GM18505 (cell line): ENCODE results near the gene CAPZA3.
"Not testable (repeated sequence)": the region's sequence is repeated elsewhere in the genome, so short reads cannot be mapped to it uniquely, and the experiment has no call there.

Experiments
- ATAC-seq: cut with Tn5 transposase; IDR thresholded peaks from one replicate; pipeline ENCODE4 v1.9.1; 2021; ENCODE audit not compliant: unreplicated experiment
- POLR2A ChIP-seq: IDR thresholded peaks from 4 replicates; pipeline ENCODE4 v1.6.1; 2011; ENCODE audit warnings: borderline replicate concordance; ENCODE audit not compliant: insufficient read depth, insufficient read length; ENCODE audit errors: extremely low read depth

The CAPZA3 gene

GRCh38 chr12:18737819-18738218 lies at the start of gene CAPZA3, which contains the start of gene PLCZ1:
Gene CAPZA3, plus strand, starts transcription at chr12:18738119. Its CDS starts 150 bp downstream, at chr12:18738269.
Gene PLCZ1, minus strand, starts transcription at chr12:18738012. Its CDS starts 641 bp downstream, at chr12:18737371.
- no peak for TF ChIP-seq POLR2A
- ATAC-seq = no peak

GRCh38 chr12:18689771-18690170 lies 48.1 kb upstream of the CAPZA3 start:
- no peak for ATAC-seq
- TF ChIP-seq POLR2A = no peak

GRCh38 chr12:18690653-18691052 lies 47.3 kb upstream of the CAPZA3 start:
- no peak for TF ChIP-seq POLR2A
- no peak for ATAC-seq

GRCh38 chr12:18693986-18694385 lies 43.9 kb upstream of the CAPZA3 start:
- ATAC-seq = not testable (repeated sequence)

GRCh38 chr12:18696971-18697602 lies 40.8 kb upstream of the CAPZA3 start:
- no peak for ATAC-seq

GRCh38 chr12:18700271-18700670 lies 37.6 kb upstream of the CAPZA3 start:
- no peak for ATAC-seq
- no peak for TF ChIP-seq POLR2A

More at GRCh38 chr12:18696971-18697602, 40.8 kb upstream of the CAPZA3 start:
- TF ChIP-seq POLR2A = no peak

- no peak for ATAC-seq
- no peak for TF ChIP-seq POLR2A
Observed at GRCh38 chr12:18703321-18703720, 34.6 kb upstream of the CAPZA3 start.

- TF ChIP-seq POLR2A = no peak
- ATAC-seq = no peak
Observed at GRCh38 chr12:18703911-18704310, 34.0 kb upstream of the CAPZA3 start.

GRCh38 chr12:18706798-18707197 lies 31.1 kb upstream of the CAPZA3 start:
- TF ChIP-seq POLR2A = no peak
- no peak for ATAC-seq

- no peak for TF ChIP-seq POLR2A
- no peak for ATAC-seq
Observed at GRCh38 chr12:18716236-18716635, 21.7 kb upstream of the CAPZA3 start.

GRCh38 chr12:18718462-18718861 lies 19.5 kb upstream of the CAPZA3 start:
- no peak for ATAC-seq
- no peak for TF ChIP-seq POLR2A

- ATAC-seq = no peak
- TF ChIP-seq POLR2A = no peak
Observed at GRCh38 chr12:18719922-18720510, 17.9 kb upstream of the CAPZA3 start.

GRCh38 chr12:18720690-18721089 lies 17.2 kb upstream of the CAPZA3 start:
- no peak for TF ChIP-seq POLR2A

GRCh38 chr12:18721452-18721851 lies 16.5 kb upstream of the CAPZA3 start:
- ATAC-seq = no peak
- no peak for TF ChIP-seq POLR2A

More at GRCh38 chr12:18720690-18721089, 17.2 kb upstream of the CAPZA3 start:
- ATAC-seq = no peak
